Loucy (cell line): Measurements from ENCODE around the gene POU2F2.

Experiments
- H2AFZ ChIP-seq: fragments of 200-600 bp; sonication (generic); 2 replicates; pipeline ENCODE4 v1.6.0; 2016; ENCODE audit warnings: antibody characterized with exemption, mild to moderate bottlenecking, low read length, moderate library complexity
- H3F3A ChIP-seq: fragments of 200-600 bp; 2 replicates; pipeline ENCODE4 v1.6.0; 2016; ENCODE audit warnings: antibody characterized with exemption, low read depth, mild to moderate bottlenecking
- H3K27me3 ChIP-seq: fragments of 200-600 bp; sonication (generic); 2 replicates; pipeline ENCODE4 v1.6.1; 2014; ENCODE audit warnings: low read length, mild to moderate bottlenecking; ENCODE audit not compliant: insufficient read depth, poor library complexity, severe bottlenecking
- H3K36me3 ChIP-seq: fragments of 200-600 bp; sonication (generic); 2 replicates; pipeline ENCODE4 v1.6.1; 2016; ENCODE audit warnings: low read length; ENCODE audit not compliant: insufficient read depth
- H3K4me1 ChIP-seq: fragments of 200-600 bp; sonication (generic); 2 replicates; pipeline ENCODE4 v1.5.1; 2014; ENCODE audit warnings: low read length, mild to moderate bottlenecking; ENCODE audit not compliant: insufficient read depth, poor library complexity, severe bottlenecking
- H3K4me2 ChIP-seq: fragments of 200-600 bp; sonication (generic); 2 replicates; pipeline ENCODE4 v1.6.0; 2014; ENCODE audit warnings: antibody characterized with exemption, low read length, low read depth, mild to moderate bottlenecking; ENCODE audit not compliant: poor library complexity, severe bottlenecking
- H3K4me3 ChIP-seq: fragments of 200-600 bp; sonication (generic); 2 replicates; pipeline ENCODE4 v1.5.1; 2014; ENCODE audit warnings: low read length, mild to moderate bottlenecking, mixed read lengths; ENCODE audit not compliant: poor library complexity, severe bottlenecking
- H3K79me2 ChIP-seq: fragments of 200-600 bp; sonication (generic); 2 replicates; pipeline ENCODE4 v1.6.1; 2014; ENCODE audit warnings: low read length; ENCODE audit not compliant: insufficient read depth
- H3K9ac ChIP-seq: fragments of 200-600 bp; sonication (generic); 2 replicates; pipeline ENCODE4 v1.6.0; 2014; ENCODE audit warnings: mild to moderate bottlenecking, low read depth, low read length, moderate library complexity; ENCODE audit not compliant: poor library complexity, severe bottlenecking
- H3K9me2 ChIP-seq: fragments of 200-600 bp; sonication (generic); replicated peaks from 2 replicates; pipeline ENCODE4 v1.6.1; 2016; ENCODE audit warnings: low read depth, low read length, mixed read lengths
- H3K9me3 ChIP-seq: fragments of 200-600 bp; sonication (generic); 2 replicates; pipeline ENCODE4 v1.6.1; 2014; ENCODE audit warnings: mild to moderate bottlenecking, antibody characterized with exemption, low read length, low read depth; ENCODE audit not compliant: insufficient read depth
- H4K20me1 ChIP-seq: fragments of 200-600 bp; sonication (generic); 2 replicates; pipeline ENCODE4 v1.6.0; 2014; ENCODE audit warnings: antibody characterized with exemption, low read length, mild to moderate bottlenecking; ENCODE audit not compliant: insufficient read depth, poor library complexity, severe bottlenecking
- CTCF ChIP-seq: fragments of 200-600 bp; sonication (generic); conservative IDR thresholded peaks from 2 replicates; pipeline ENCODE4 v1.5.1; 2014; ENCODE audit warnings: mild to moderate bottlenecking, antibody characterized with exemption, low read length
- EZH2phosphoT487 ChIP-seq: fragments of 200-600 bp; IDR thresholded peaks from 2 replicates; pipeline ENCODE4 v1.6.1; 2018; ENCODE audit warnings: antibody characterized with exemption, mild to moderate bottlenecking, moderate library complexity, borderline replicate concordance

POU2F2 gene

DNA sequence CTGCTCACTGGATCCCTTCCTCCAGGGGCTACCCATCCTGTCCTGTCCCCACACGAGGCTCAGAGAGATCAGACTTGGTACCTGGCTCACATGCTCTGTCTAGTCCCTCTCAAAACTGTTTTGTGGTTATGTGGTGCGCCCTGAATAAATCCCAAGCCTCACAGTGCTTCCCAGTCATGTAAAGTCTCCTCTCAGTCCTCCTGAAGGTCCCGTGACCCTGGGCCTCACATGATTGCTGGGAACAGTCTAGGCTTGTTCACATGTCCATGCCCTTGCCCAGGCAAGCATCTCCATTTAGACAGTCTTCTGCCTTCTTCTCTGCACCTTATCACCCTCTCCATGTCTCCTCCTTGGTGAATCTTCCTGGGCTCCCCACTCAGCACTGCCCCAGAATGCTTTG lies 36.0 kb upstream of the POU2F2 start:
- no peak overlapping the region for H3K4me3 ChIP-seq
- no peaks in the 10 kb centered on the region for H3F3A ChIP-seq
- H3K27me3 ChIP-seq = no peaks in the 10 kb centered on the region
- no peak overlapping the region for H3K4me2 ChIP-seq
- no peaks in the 10 kb centered on the region for H3K36me3 ChIP-seq
- H3K79me2 ChIP-seq = no peaks in the 10 kb centered on the region
- H2AFZ ChIP-seq = no peak overlapping the region
- H4K20me1 ChIP-seq = no peaks in the 10 kb centered on the region
- H3K9ac ChIP-seq = no peak overlapping the region
- no peaks in the 10 kb centered on the region for H3K4me1 ChIP-seq
- no peaks in the 10 kb centered on the region for H3K9me3 ChIP-seq
- H3K9me2 ChIP-seq = no peaks in the 10 kb centered on the region
- no peak for TF ChIP-seq EZH2phosphoT487

DNA sequence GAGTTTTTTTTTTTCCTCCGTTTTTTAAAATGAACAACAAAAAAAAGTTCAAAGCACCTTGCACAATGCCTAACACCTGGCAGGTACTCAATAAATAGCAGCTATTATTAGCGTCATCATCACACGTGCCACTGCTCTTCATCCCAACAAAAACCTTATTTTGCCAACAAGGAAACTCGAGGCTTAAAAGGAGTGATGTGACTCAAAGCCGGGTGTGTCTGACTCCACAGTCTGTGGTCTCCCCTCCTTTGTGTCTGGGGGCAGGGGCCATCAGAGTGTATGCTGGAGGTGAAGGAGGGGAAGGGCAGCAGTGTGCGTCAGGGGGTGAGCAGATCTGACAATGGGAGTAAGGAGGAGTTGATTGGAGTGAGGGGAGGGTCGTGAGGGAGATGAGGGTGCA lies 34.1 kb upstream of the POU2F2 start:
- Histone ChIP-seq H3K4me1 (no peaks in the 10 kb centered on the region), H3K79me2 (no peaks in the 10 kb centered on the region), H4K20me1 (no peaks in the 10 kb centered on the region), H2AFZ (no peak overlapping the region), H3K9me2 (no peaks in the 10 kb centered on the region), H3K9me3 (no peaks in the 10 kb centered on the region), H3K4me2 (no peak overlapping the region), H3K27me3 (no peaks in the 10 kb centered on the region), H3F3A (no peaks in the 10 kb centered on the region), H3K36me3 (no peaks in the 10 kb centered on the region), H3K9ac (no peak overlapping the region), H3K4me3 (no peak overlapping the region)
- TF ChIP-seq EZH2phosphoT487 (no peak), CTCF (no peak)

- Histone ChIP-seq H3K4me3 (no peak overlapping the region), H3F3A (no peaks in the 10 kb centered on the region), H3K9me2 (no peaks in the 10 kb centered on the region), H3K36me3 (no peaks in the 10 kb centered on the region), H2AFZ (no peak overlapping the region), H3K4me2 (no peak overlapping the region), H3K79me2 (no peaks in the 10 kb centered on the region), H3K9me3 (no peaks in the 10 kb centered on the region), H3K4me1 (no peaks in the 10 kb centered on the region), H3K9ac (no peak overlapping the region), H3K27me3 (no peaks in the 10 kb centered on the region), H4K20me1 (no peaks in the 10 kb centered on the region)
- TF ChIP-seq EZH2phosphoT487 (no peak), CTCF (no peak)
Observed at GRCh38 chr19:42165146-42165545, 32.9 kb upstream of the POU2F2 start.

GRCh38 chr19:42161616-42162263 lies 29.5 kb upstream of the POU2F2 start:
- no peaks in the 10 kb centered on the region for H3K4me1 ChIP-seq
- no peak for TF ChIP-seq CTCF
- no peak for TF ChIP-seq EZH2phosphoT487
- H3K36me3 ChIP-seq = no peaks in the 10 kb centered on the region
- H3K4me2 ChIP-seq = no peak overlapping the region
- no peaks in the 10 kb centered on the region for H4K20me1 ChIP-seq
- no peak overlapping the region for H3K9ac ChIP-seq
- no peak overlapping the region for H2AFZ ChIP-seq
- no peak overlapping the region for H3K4me3 ChIP-seq
- H3K27me3 ChIP-seq = no peaks in the 10 kb centered on the region
- no peaks in the 10 kb centered on the region for H3F3A ChIP-seq
- H3K79me2 ChIP-seq = no peaks in the 10 kb centered on the region
- no peaks in the 10 kb centered on the region for H3K9me2 ChIP-seq
- no peaks in the 10 kb centered on the region for H3K9me3 ChIP-seq
